DMS79 treated with DMSO at 0.1 percent for 48 hours (cell line): ENCODE results near the gene SNX18.
A peak's percentile ranks its signal among the peaks of the same experiment; 100 is the strongest.
"Not testable (repeated sequence)": the region's sequence is repeated elsewhere in the genome, so short reads cannot be mapped to it uniquely, and the experiment has no call there.

Experiments
- DNase-seq: peaks from one replicate; lab custom pipeline; 2025; lab: John Stamatoyannopoulos, UW

The SNX18 gene

DNA sequence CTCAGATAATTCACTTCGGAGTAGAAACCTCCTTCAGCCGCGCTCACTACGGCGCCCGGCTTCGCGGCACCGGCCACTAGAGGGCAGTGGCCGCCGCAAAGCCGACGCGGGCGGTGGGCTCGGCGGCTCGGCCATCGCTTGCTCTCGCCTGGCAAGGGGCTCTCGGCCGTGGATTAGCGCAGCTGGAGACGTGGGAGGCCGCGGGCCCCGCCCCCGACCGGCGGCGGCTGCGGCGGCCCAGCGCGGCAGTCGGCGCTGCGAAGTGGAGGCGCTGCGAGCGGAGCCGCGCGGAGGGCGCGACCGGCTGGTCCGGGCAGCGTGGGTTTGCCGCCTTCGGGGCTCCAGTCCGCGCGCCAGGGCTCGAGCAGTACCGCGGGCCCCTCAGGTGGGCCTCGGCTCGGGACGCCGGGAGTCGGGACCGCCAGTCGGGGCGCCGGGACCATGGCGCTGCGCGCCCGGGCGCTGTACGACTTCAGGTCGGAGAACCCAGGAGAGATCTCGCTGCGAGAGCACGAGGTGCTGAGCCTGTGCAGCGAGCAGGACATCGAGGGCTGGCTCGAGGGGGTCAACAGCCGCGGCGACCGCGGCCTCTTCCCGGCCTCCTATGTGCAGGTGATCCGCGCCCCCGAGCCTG, at the start of gene SNX18:
Gene SNX18 (plus strand): TSS at position 248 of the 634 bp plus-strand sequence. CDS start 194 bp downstream, at position 442.
- peak; percentile 49 for DNase-seq

DNA sequence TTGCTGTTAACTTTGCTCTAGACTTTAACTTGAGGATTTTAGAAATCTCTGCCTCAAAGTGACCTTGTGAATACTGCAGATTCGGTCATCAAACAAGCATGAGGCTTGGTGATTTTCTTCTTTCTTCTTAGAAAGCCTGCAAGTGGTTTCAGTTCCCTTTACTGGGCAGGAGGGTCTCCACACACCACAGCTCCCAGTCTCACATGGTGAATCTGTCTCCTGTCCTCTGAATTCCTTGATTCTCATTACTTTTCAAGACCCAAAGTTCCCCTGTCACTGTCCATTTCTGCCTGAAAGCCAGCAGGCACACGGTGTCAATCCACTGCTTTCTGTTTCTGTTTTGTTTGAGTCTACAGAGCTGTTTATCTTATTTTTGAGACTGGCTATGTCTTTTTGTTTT, 47.9 kb upstream of the SNX18 start:
- no peak for DNase-seq

GRCh38 chr5:54470128-54470527, 47.4 kb upstream of the SNX18 start:
- DNase-seq, result no peak

- DNase-seq, result no peak
Observed at GRCh38 chr5:54470677-54471076, 46.9 kb upstream of the SNX18 start.

DNA sequence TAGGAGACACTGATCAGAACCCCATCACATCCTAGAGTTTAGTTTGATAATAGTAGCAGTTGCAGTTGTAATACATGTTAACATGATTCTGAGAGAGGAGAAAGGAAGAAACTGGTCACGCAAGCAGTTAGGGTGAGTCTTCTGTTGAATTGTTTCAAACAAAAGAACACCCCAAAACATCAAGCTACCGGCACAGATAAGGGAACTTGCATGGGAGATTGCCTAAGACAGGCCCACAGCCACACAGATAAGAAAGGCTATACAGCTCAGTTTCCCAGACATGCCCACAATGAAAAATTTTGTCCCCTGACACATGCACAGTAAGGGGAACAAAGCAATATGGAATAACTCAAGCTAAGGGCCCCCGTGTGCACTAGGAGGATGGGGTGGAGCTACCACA, 46.2 kb upstream of the SNX18 start:
- no peak for DNase-seq

GRCh38 chr5:54476682-54477081, 40.9 kb upstream of the SNX18 start:
- no peak for DNase-seq

DNA sequence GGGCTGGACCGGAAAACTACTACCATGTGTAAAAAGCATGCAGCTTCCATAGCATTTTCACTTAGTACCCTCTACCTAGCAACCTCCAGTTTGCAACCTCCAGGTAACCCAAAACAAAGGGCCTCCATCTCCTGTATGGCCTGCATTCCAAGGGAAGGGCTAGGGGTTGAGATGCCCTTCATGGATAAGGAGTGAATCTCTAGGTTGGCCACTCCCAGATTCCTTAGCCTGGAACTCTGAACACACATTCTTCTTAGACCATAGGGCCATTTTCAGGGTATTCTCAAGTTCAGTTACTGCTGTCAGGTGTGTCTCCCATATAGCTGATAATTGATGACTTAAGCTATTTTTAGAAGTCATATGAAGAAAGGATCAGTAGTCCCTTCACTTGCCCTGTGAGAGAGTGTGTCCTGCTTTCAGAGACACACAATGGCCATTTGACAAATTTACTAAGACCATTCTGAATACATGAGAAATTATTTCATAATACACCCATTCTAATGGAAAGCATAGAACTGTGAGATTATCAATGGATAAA, 39.5 kb upstream of the SNX18 start:
- no peak for DNase-seq

GRCh38 chr5:54480296-54480695, 37.3 kb upstream of the SNX18 start:
- DNase-seq, result no peak

- no peak for DNase-seq
Observed at GRCh38 chr5:54484219-54484894, 33.2 kb upstream of the SNX18 start.

GRCh38 chr5:54485659-54486058, 31.9 kb upstream of the SNX18 start:
- not testable (repeated sequence) for DNase-seq

GRCh38 chr5:54489648-54489979, 27.9 kb upstream of the SNX18 start:
- not testable (repeated sequence) for DNase-seq

DNA sequence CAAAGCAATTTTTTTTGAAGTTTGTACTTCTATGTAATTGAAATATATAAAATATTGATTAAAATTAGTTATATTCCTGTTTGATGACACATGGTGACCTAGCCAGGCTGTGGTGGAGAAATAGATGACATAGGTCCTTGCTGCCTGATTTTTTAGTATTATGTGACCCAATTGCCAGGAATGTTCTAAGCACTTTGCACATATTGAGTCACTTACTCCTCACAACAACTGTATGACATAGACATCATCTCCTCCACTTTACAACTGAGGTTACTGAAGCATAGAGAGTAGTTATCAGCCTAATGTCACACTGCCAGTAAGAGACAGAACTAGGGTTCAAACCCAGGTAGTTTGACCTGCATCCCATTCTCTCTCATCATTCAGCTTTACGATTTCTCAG, 26.2 kb upstream of the SNX18 start:
- no peak for DNase-seq

- DNase-seq, result no peak
Observed at GRCh38 chr5:54492178-54492577, 25.4 kb upstream of the SNX18 start.

GRCh38 chr5:54495027-54495426, 22.5 kb upstream of the SNX18 start:
- no peak for DNase-seq

GRCh38 chr5:54514291-54514690, 3.3 kb upstream of the SNX18 start:
- no peak for DNase-seq

DNA sequence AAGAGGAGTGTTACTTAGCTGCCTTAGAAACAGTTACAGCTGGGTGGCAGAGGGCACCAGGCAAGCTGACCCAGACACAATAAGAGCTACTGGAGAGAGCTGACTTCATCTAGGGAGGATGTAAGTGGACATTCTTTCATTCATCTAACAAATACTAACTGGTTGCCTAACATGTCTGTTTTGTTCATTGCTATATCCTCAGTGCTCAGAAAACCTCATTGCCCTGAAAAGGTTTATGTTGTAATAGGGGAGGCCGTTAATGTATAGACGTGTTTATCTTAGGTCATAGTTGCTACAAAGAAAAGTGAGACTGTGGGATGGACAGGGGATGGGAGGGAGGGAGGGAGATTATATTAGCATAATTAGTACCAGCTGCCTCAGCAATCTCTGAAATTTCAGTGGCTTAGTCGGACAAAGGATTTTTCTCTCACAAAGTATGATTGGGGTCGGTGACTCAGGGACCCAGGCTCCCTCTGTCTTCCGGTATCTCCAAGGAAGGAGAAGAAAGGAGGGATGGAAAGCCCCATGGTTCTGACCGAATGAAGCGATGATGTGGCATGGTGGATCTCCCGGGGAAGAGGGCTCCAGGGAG, 2.6 kb upstream of the SNX18 start:
- no peak for DNase-seq

GRCh38 chr5:54515634-54516033, 1.9 kb upstream of the SNX18 start:
- DNase-seq, result no peak

- no peak for DNase-seq
Observed at GRCh38 chr5:54516051-54516655, 1.4 kb upstream of the SNX18 start.

- peak; percentile 46 for DNase-seq
Observed at GRCh38 chr5:54517174-54517511, 416 bp upstream of the SNX18 start.

- no peak for DNase-seq
Observed at GRCh38 chr5:54518146-54518817, 723 bp downstream of the SNX18 start.

- no peak for DNase-seq
Observed at GRCh38 chr5:54518818-54519508, 1.4 kb downstream of the SNX18 start.

- no peak for DNase-seq
Observed at GRCh38 chr5:54519509-54519876, 1.9 kb downstream of the SNX18 start.
